Kidney epithelial cell (primary cell): ENCODE measurements around the gene ASCL2. TPM values are rescaled to one million over a fixed set of nuclear protein-coding genes. Genes with fewer than 3 reads are reported as not detected.

Experiments used
- DNase-seq: peaks from one replicate; pipeline ENCODE4 v3.0.0-alpha.2; 2010; ENCODE audit warnings: low read depth
- H3K27me3 ChIP-seq: 2 replicates; pipeline ENCODE4 v1.6.0; 2011; ENCODE audit warnings: low read length; ENCODE audit not compliant: control insufficient read depth, insufficient read depth
- H3K36me3 ChIP-seq: 2 replicates; pipeline ENCODE4 v1.5.1; 2011; ENCODE audit warnings: low read length; ENCODE audit not compliant: control insufficient read depth, insufficient read depth
- H3K4me3 ChIP-seq: 2 replicates; pipeline ENCODE4 v1.5.1; 2011; ENCODE audit warnings: low read depth, mild to moderate bottlenecking, control low read depth, low read length
- total RNA-seq: library from RNA; depleted of rRNA; stranded (reverse); fragments of >200 nt; gene quantifications from 2 replicates; pipeline ENCODE4 v1.2.3, GENCODE V29; 2015
- TF ChIP-seq, protein P1 (sequence below): IDR thresholded peaks from 2 replicates; pipeline ENCODE4 v1.5.1; 2011; ENCODE audit warnings: mild to moderate bottlenecking, moderate library complexity, low read length, control low read depth, inconsistent platforms; ENCODE audit not compliant: insufficient read depth, poor library complexity, severe bottlenecking

The ASCL2 gene
- total RNA-seq, 1 donor from 2014 or later: not detected

DNA sequence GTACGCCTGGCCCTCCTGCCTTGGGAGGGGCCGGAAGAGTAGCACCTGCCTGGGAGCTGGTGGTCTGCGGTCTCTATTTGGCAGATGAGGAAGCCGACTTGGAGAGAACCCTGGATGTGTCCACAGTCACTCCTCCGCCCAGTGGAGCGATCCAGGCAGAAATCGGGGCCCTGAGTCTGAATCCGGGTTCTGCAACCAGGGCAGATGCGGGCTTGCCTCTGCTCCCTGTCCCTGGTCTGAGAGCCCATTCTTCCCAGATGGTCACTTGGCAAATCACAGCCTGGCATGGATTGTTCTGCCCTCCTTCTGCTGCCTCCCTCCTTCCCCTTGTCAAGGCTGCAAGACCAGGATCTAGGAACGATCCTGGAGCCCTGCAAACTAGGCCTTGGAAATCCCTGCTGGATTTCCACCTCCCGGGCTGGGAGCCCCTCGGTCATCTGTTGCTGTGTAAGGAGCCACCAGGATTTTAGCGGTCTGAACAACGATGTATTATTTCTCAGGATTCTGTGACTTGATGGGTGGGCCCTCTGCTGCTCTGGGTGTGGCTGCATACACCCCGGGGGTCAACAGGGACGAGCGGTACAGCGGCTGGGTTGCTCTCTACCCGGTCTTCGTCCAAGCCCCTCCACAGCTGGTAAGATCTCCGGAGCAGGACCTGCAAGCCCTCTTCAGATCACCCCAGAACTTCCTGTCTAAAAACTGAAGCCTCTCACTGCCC lies 2.0 kb upstream of the ASCL2 start:
- TF ChIP-seq, protein P1, sequence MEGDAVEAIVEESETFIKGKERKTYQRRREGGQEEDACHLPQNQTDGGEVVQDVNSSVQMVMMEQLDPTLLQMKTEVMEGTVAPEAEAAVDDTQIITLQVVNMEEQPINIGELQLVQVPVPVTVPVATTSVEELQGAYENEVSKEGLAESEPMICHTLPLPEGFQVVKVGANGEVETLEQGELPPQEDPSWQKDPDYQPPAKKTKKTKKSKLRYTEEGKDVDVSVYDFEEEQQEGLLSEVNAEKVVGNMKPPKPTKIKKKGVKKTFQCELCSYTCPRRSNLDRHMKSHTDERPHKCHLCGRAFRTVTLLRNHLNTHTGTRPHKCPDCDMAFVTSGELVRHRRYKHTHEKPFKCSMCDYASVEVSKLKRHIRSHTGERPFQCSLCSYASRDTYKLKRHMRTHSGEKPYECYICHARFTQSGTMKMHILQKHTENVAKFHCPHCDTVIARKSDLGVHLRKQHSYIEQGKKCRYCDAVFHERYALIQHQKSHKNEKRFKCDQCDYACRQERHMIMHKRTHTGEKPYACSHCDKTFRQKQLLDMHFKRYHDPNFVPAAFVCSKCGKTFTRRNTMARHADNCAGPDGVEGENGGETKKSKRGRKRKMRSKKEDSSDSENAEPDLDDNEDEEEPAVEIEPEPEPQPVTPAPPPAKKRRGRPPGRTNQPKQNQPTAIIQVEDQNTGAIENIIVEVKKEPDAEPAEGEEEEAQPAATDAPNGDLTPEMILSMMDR: no peak
- no peaks in the 10 kb centered on the region for H3K36me3 ChIP-seq
- no peak overlapping the region for H3K4me3 ChIP-seq
- no peak for DNase-seq
- peaks cover 64% of the 10 kb centered on the region for H3K27me3 ChIP-seq

DNA sequence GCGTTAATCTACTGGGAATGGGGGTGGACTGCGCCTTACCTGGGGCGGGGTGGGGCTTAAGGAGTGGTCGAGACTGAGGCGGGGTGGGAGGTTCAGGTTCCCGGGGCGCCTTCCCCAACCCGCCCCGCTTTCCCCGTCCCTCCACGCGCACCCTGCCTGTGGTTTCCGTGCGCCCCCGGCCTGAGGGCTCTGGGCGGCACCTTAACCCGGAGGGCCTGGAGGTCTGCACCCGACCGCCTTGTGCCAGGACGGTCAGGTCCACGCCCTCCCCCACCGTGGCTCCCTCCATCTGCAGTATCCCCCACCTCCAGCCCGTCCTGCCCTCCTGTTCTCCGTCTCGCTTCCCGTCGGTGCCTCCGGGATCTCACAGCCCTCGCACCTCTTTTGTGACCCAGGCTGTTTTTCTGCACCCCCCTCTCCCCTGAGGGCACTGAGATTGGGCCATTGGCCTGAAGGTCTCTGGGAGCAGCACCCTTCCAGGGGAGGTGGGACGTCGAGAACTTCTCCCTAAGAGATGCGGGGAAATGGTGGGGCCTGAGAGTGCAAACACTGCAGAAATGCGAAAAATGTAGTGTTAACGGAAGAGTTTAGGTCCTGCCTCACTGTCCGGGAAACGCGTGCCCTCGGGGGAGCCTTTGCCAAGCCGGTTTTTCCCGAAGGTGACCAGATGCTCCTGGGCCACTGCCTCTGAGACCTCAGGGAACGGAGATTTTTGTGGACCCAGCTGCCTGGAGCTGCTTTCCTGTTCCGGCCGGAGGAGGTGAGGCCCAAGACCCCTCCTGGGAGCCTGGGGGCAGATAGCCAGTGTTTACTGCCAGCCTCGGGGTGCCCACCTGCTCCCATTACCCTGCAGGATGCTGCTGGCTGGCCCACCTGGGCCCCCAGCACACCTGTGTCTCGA lies 1.2 kb upstream of the ASCL2 start:
- Histone ChIP-seq H3K4me3 (no peak overlapping the region), H3K36me3 (no peaks in the 10 kb centered on the region), H3K27me3 (peaks cover 67% of the 10 kb centered on the region)
- no peak for DNase-seq
- TF ChIP-seq, protein P1: no peak

DNA sequence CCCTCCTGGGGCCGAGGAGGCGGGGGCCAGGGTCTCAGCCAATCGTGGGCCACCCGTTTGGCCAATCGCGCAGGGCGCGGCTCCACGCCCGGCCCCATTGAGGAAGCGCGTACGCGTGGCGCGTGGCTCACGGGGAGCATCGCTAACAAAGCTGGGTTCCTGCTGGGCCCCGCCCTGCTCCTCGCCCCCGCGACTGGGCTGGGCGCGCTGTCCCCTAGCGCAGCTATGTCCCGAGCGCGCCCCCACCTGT lies 614 bp upstream of the ASCL2 start:
- TF ChIP-seq, protein P1: no peak
- H3K4me3 ChIP-seq: no peak overlapping the region
- peaks cover 68% of the 10 kb centered on the region for H3K27me3 ChIP-seq

DNA sequence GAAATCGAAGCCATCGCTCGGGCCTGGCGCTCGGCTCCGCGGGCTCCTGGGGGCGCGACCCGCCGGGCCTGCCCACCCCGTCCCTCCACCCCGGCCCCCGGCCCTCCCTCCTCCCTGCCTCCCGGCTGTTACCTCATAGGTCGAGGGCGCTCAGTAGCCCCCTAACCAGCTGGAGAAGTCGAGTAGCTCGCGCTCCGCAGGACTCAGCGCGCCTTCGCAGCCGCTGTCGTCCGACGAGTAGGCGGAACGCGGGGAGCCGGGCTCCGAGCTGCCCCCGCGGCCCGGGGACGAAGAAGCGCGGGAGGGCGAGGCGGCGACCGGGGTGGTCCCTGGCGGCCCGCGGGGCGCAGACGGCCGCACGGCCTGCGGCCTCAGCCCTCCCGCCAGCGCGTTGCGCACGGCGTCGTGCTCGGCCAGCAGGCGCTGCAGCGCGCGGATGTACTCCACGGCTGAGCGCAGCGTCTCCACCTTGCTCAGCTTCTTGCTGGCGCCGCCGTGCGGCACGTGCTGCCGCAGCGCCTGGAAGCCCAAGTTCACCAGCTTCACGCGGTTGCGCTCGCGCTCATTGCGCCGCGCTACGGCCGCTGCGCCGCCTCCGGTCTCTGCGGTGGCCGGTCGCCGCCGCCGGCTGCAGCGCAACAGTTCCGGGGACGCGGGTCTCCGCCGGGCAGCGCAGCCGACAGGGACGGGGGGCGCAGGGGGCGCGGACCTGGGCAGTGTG lies 627 bp downstream of the ASCL2 start:
- Histone ChIP-seq H3K4me3 (no peak overlapping the region), H3K27me3 (peaks cover 73% of the 10 kb centered on the region), H3K36me3 (no peaks in the 10 kb centered on the region)
- TF ChIP-seq, protein P1: peak; percentile 3
- DNase-seq: peak; percentile 5

More for the DNA sequence above, 614 bp upstream of the ASCL2 start:
- DNase-seq: no peak
- H3K36me3 ChIP-seq: no peaks in the 10 kb centered on the region

DNA sequence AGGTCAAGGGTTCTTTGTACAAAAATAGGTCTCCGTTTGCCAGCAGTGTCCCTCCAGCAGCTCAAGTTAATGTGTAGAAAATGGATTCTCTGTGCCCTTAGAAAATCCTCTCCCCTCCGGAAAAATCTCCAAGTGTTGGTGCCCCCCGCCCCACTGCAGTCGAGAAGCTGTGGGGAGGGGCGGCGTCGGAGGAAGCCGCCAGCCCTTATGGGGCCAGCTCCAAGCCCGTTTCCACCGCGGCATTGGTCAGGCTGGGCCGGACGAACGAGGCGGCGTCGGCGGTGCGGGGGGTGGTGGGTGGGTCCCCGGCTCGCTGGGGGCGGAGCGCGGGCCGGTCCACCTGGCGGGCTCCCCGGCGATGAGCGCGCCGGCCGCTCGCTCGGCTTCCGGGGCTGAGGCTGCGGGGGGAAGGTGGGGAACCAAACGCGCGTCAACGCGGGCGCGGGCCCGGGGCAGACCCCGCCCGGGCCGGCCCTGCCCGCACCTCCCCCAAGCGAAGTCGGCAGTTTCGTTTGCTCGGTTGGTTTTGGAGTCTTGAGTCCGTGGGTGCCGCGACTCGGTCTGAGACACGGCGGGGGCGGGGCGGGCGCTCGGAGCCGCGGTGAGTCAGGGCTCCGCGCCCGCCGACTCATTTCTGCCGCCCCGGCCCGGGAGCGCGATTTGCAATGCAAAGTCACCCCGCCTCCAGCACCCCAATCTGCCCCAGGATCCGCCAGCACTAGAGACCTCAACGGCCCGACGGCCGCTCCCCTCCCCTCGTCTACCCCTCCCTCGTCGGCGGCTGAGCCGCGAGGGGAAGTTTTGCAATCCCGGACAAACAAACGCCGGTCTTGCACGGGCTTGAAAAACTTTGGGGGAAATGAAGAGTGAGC lies 1.4 kb downstream of the ASCL2 start:
- Histone ChIP-seq H3K36me3 (no peaks in the 10 kb centered on the region), H3K4me3 (peak overlapping the region; percentile 22), H3K27me3 (peaks cover 71% of the 10 kb centered on the region)
- DNase-seq: no peak
- TF ChIP-seq, protein P1: no peak
